Stimulated activated CD4-positive, alpha-beta T cell treated with anti-CD3 and anti-CD28 coated beads, Interleukin-4, amount 100 ng/mL, for 24 hours (primary cell): Measurements from ENCODE around the gene HCFC1R1.

Experiments used
- DNase-seq: peaks from one replicate; pipeline ENCODE4 v3.0.0-alpha.2; 2020

The HCFC1R1 gene

DNA sequence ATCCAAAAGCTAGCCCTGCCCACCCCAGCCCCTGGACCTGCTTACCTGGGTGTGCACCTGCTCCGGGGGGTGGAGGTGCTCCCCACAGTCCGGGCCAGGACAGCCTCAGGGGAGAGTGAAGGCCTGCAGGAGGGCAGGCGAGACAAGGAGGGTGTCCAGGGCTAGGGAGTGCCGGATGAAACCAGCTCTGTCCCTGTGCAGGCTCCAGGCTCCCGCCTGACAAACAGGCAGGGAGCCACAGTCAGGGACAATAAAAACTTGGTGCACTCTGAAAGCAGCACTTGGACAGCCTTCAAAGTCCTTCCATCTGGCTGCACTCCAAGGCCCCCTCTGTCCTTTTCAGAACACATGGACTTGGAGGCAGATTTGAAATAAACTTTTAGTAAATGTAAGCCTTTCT is 50.6 kb downstream of the HCFC1R1 start:
- no peak for DNase-seq
